GM21576 (cell line): ENCODE results near the gene SEMA3A.

Source experiments
- ATAC-seq: cut with Tn5 transposase; IDR thresholded peaks from one replicate; pipeline ENCODE4 v1.9.1; 2021; ENCODE audit warnings: mild to moderate bottlenecking, moderate library complexity; ENCODE audit not compliant: unreplicated experiment

The SEMA3A gene

DNA sequence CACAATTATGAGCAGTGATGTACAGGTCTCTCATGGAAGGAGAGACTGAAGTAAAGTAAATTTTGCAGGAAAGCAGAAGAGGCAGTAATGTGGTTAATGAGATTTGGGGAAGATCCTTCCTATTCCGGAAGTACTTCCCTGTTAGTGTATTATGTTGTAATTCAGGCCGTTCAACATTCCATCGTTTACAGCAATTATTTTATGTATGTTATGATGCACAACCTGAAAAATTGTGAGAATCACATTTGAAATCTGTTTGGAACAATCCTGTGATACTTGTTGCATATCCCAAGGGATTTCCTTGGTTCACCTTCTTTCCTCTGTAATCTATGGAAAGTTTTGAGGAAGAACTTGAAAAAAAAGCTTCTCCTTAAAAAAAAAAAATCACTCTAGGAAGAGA, 247.8 kb downstream of the SEMA3A start:
- no peak for ATAC-seq

- no peak for ATAC-seq
Measured at GRCh38 chr7:83941300-83941699, 253.3 kb downstream of the SEMA3A start.

DNA sequence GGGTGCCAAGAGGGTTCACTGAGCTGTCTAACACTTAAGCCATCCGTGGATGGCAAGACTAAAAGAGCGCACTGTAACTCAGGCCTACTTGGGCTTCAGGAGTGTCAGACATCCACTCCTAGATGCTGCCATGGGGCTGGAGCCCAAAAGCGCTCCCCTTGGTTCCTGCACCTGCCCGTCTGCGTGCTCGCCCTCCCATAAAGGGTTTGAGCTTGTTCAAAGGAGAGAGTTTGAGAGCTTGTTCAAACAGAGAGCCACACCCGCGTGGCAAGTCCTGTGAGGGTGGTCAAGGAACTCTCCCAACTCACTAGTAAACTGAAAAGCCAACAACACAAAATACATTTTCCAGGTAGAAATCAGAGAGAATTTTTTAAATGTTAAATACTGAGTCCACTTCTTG, 256.7 kb downstream of the SEMA3A start:
- no peak for ATAC-seq

DNA sequence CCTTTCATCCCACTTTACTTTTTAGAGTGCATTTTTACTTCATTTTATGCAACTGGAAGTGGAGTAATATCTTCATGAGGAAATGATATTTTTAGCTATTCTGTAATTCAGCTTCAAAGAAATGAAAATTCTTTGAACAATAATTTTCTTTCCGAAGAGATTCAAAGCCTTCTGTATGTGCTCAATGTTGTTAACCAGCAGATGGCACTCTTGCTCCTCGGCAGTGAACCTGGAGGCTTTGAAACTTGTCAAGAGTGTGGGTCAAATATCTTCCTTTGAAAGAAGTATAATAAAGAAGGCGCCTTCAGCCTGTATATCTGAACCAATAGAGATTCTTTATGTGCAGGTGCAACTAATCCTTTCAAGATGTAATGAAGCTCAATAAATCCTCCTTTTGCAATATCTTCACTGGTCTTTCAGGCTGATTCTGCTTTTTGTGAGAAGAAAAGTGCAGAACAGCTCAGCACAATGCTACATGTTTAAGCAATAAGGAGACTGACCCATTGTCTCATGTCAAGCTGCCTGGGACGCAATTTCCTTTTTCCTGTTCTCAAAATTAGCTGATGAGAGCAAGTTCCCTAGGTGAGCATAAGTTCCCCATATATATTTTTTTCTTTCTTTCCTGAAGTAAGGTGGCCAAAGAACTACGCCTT, 258.4 kb downstream of the SEMA3A start:
- peak; percentile 80 for ATAC-seq

DNA sequence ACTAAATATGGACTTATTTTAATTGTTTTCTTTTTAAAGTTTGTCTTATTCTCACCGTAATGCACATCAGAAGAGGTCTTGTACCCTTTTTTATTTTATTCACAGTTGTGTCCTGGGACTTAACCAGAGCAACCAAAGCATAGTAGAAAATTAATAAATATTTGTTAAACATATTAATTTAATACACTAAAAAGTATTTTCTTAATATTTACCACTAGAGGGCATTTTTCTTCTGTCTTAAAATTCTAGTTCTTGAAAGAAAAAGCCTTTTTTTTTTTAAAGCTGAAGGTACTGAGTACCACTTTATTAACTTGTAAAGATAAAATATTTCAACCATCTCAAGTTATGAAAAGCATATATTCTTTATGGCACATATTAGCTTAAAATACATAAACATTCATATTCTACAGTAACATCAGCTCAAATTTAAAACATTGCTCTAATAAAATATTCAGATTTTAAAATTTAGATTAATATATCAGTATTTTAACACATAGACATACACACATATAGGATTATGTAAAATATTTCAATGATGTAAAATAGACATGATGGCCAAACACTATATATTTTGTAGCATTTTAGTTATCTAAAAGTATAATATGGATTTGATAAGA, 260.4 kb downstream of the SEMA3A start:
- ATAC-seq, result no peak

- no peak for ATAC-seq
Measured at GRCh38 chr7:83931968-83932367, 262.6 kb downstream of the SEMA3A start.

DNA sequence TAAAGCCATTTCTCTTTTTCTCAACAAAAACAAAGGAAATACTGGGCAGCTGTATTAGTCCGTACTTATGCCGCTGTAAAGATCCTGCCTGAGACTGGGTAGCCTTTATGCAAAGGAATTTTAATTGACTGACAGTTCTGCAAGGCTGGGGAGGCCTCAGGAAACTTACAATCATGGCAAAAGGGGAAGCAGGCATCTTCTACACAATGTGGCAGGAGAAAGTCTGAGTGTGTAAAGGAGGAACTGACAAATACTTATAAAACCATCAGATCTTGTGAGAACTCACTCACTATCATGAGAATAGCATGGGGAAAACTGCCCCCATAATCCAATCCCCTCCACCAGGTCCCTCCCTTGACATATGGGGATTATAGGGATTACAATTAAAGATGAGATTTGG, 264.3 kb downstream of the SEMA3A start:
- ATAC-seq, result no peak

- peak; percentile 55 for ATAC-seq
Measured at GRCh38 chr7:83925860-83926259, 268.7 kb downstream of the SEMA3A start.

DNA sequence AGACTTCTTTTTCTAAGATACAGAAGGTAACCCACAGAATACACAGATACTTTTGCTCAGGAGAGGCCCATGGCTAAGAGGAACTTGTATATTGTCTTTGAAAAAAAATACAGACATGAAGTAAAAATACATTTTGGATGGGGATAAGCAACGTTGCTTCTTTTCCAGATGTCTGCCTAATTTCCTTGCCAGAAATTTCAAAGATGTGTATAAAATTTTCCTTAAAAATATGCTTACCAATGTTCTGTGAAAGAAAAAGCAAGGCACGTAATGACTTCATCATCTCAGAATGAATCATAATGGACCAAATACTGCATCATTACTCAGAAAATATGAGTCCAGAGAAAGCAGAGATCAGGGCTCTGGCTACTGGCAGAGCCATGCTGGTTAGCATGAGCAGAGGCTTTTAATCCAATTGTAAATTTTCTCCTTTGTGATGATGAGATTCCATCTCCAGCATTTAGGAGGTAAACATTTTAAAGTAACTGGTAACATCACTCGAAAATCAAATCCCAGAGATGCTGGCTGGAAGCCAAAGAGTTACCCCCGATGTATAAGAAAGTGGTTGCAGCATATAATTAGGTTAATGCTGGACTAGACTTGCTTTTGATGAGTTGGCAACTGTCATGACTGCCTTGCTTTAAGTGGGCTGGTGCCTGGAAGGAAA, 272.5 kb downstream of the SEMA3A start:
- ATAC-seq, result no peak

- ATAC-seq, result no peak
Measured at GRCh38 chr7:83921271-83921940, 273.2 kb downstream of the SEMA3A start.

DNA sequence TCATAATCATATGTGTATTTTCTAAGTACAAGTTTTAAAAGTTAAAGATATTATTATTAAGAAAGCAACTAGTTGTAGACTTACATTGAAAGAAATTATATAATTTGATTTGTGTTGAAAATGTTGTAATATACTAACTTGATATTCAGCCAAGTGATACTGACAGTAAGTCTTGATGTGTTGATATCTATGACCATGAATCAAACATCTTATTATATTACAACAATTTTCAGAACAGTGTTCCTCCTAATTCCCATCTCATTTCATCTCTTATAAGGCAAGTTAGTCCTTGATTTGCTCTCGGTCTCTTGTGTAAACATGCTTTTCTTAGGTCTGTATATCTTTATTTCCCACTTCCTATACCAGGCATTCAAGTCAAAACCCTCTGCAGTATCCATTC, 276.4 kb downstream of the SEMA3A start:
- ATAC-seq, result no peak

DNA sequence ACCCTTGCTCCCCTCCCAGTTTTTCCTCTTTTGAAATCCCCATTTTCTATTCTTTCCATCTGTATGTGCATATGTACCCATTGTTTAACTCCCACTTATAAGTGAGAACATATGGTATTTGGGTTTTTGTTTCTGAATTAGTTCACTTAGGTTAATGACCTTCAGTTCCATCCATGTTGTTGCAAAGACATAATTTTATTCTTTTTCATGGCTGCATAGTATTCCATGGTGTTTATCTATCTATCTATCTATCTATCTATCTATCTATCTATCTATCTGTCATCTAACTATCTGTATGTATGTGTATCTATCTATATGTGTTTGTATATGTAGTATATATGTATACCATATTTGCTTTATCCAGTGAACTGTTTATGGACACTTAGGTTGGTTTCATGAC, 281.4 kb downstream of the SEMA3A start:
- no peak for ATAC-seq

GRCh38 chr7:83908526-83908925, 286.1 kb downstream of the SEMA3A start:
- no peak for ATAC-seq
